Type B pancreatic cell (in vitro differentiated cells): ENCODE results near the gene NIPBL. TPM values are rescaled to one million over a fixed set of nuclear protein-coding genes. Genes with fewer than 3 reads are reported as not detected.
"Not testable (repeated sequence)": the region's sequence is repeated elsewhere in the genome, so short reads cannot be mapped to it uniquely, and the experiment has no call there.

Experiments used
- DNase-seq: peaks from one replicate; pipeline ENCODE4 v3.0.0; 2021; ENCODE audit warnings: mixed read lengths; ENCODE audit not compliant: unreplicated experiment; ENCODE audit errors: extremely low spot score
- H3K27ac Mint-ChIP-seq: 2 replicates; pipeline ENCODE4 v1.8.0; 2021; ENCODE audit warnings: mild to moderate bottlenecking, mixed read lengths
- H3K27me3 Mint-ChIP-seq: 2 replicates; pipeline ENCODE4 v1.8.0; 2021; ENCODE audit warnings: mixed read lengths
- H3K36me3 Mint-ChIP-seq: 2 replicates; pipeline ENCODE4 v1.8.0; 2021; ENCODE audit warnings: mixed read lengths
- H3K4me1 Mint-ChIP-seq: one replicate; pipeline ENCODE4 v1.8.0; 2021; ENCODE audit warnings: mixed read lengths; ENCODE audit not compliant: unreplicated experiment
- H3K4me3 Mint-ChIP-seq: 2 replicates; pipeline ENCODE4 v1.8.0; 2021; ENCODE audit warnings: mild to moderate bottlenecking, mixed read lengths
- H3K9me3 Mint-ChIP-seq: 2 replicates; pipeline ENCODE4 v1.8.0; 2021; ENCODE audit warnings: mixed read lengths
- CTCF ChIP-seq: fragments of 200-600 bp; sonication (generic); conservative IDR thresholded peaks from 2 replicates; pipeline ENCODE4 v1.5.0; 2021; ENCODE audit warnings: antibody characterized with exemption, mild to moderate bottlenecking
- total RNA-seq: library from RNA; stranded (reverse); gene quantifications from 2 replicates; pipeline ENCODE4 v1.2.1, GENCODE V29; 2021; ENCODE audit warnings: low replicate concordance

The NIPBL gene
- total RNA-seq, 1 donor from 2014 or later = 65.7 TPM

DNA sequence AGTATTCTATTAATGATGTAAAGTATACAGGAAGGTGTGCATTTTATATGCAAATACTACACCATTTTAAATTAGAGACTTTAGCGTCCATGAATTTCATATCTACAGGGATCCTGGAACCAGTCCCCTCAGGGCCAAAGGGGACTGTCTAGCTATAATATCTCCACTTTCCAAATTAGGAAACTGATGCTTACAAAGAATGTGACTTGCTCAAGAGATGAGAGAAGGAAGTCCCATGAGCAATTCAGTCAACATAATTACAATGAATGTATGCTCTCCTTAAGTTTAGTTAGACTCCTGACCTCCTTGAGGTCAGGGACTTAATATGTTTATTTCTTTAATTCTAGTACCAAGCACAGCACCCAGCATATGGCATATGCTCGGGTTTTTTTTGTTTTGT, 23.7 kb downstream of the NIPBL start:
- no peak overlapping the region for H3K27ac Mint-ChIP-seq
- no peak for DNase-seq
- peaks cover 7% of the 10 kb centered on the region for H3K9me3 Mint-ChIP-seq
- H3K4me3 Mint-ChIP-seq = no peak overlapping the region
- peaks cover 5% of the 10 kb centered on the region for H3K4me1 Mint-ChIP-seq
- peaks cover 28% of the 10 kb centered on the region for H3K36me3 Mint-ChIP-seq
- TF ChIP-seq CTCF = no peak
- no peaks in the 10 kb centered on the region for H3K27me3 Mint-ChIP-seq

- not testable (repeated sequence) for DNase-seq, H3K4me1 Mint-ChIP-seq, H3K9me3 Mint-ChIP-seq, H3K4me3 Mint-ChIP-seq, H3K27me3 Mint-ChIP-seq, H3K27ac Mint-ChIP-seq
- H3K36me3 Mint-ChIP-seq = peaks cover 22% of the 10 kb centered on the region
These were observed 24.5 kb downstream of the NIPBL start for GRCh38 chr5:36901077-36901476.

GRCh38 chr5:36901856-36902255, 25.3 kb downstream of the NIPBL start:
- DNase-seq = no peak
- peaks cover 5% of the 10 kb centered on the region for H3K4me1 Mint-ChIP-seq
- peaks cover 22% of the 10 kb centered on the region for H3K36me3 Mint-ChIP-seq
- H3K4me3 Mint-ChIP-seq = no peak overlapping the region
- H3K27ac Mint-ChIP-seq = no peak overlapping the region
- no peak for TF ChIP-seq CTCF
- no peaks in the 10 kb centered on the region for H3K27me3 Mint-ChIP-seq
- peaks cover 7% of the 10 kb centered on the region for H3K9me3 Mint-ChIP-seq

DNA sequence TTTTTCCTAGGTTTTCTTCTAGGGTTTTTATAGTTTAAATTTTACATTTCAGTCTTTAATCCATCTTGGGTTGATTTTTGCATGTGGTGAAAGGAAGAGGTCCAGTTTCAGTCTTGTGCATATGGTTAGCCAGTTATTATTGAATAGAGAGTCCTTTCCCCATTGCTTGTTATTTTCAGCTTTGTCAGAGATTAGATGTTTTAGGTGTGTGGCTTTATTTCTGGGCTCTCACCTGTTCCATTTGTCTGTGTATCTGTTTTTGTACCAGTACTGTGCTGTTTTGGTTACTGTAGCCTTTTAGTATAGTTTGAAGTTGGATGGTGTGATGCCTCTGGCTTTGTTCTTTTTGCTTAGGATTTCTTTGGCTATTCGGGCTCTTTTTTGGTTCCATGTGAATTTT, 25.8 kb downstream of the NIPBL start:
- Mint-ChIP-seq H3K27me3 (no peaks in the 10 kb centered on the region), H3K4me3 (no peak overlapping the region), H3K9me3 (peaks cover 7% of the 10 kb centered on the region), H3K36me3 (peaks cover 20% of the 10 kb centered on the region), H3K4me1 (peaks cover 5% of the 10 kb centered on the region), H3K27ac (no peak overlapping the region)
- no peak for DNase-seq
- no peak for TF ChIP-seq CTCF

DNA sequence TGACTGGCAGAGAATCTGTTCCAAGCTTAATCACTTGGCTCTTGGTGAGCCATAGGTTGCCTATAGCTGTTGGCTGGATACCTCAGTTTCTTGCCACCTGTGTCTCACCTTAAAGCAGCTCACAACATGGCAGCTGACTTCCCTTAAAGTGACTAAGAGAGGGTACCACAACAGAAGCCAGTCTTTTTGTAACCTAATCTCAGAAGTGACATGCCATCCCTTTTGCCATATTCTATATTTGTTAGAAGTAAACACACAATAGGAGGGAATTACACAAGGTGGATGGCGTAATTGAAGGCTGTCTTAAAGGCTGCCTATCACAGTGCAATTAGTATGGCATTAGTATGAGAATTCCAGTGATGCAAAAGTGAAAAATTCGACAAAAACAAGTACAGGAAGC, 28.1 kb downstream of the NIPBL start:
- Mint-ChIP-seq H3K36me3 (peaks cover 17% of the 10 kb centered on the region), H3K27ac (no peak overlapping the region), H3K4me3 (no peak overlapping the region), H3K27me3 (no peaks in the 10 kb centered on the region), H3K9me3 (peaks cover 7% of the 10 kb centered on the region), H3K4me1 (no peaks in the 10 kb centered on the region)
- no peak for DNase-seq
- TF ChIP-seq CTCF = no peak

- H3K36me3 Mint-ChIP-seq = no peaks in the 10 kb centered on the region
- H3K4me3 Mint-ChIP-seq = no peak overlapping the region
- H3K4me1 Mint-ChIP-seq = no peaks in the 10 kb centered on the region
- TF ChIP-seq CTCF = no peak
- DNase-seq = no peak
- no peak overlapping the region for H3K27ac Mint-ChIP-seq
- no peaks in the 10 kb centered on the region for H3K9me3 Mint-ChIP-seq
- no peaks in the 10 kb centered on the region for H3K27me3 Mint-ChIP-seq
These were observed 32.1 kb downstream of the NIPBL start for GRCh38 chr5:36908544-36909260.
